ENCODE measurements around the gene MRTFA.
"Not testable (repeated sequence)": the region's sequence is repeated elsewhere in the genome, so short reads cannot be mapped to it uniquely, and the experiment has no call there.

The MRTFA gene

DNA sequence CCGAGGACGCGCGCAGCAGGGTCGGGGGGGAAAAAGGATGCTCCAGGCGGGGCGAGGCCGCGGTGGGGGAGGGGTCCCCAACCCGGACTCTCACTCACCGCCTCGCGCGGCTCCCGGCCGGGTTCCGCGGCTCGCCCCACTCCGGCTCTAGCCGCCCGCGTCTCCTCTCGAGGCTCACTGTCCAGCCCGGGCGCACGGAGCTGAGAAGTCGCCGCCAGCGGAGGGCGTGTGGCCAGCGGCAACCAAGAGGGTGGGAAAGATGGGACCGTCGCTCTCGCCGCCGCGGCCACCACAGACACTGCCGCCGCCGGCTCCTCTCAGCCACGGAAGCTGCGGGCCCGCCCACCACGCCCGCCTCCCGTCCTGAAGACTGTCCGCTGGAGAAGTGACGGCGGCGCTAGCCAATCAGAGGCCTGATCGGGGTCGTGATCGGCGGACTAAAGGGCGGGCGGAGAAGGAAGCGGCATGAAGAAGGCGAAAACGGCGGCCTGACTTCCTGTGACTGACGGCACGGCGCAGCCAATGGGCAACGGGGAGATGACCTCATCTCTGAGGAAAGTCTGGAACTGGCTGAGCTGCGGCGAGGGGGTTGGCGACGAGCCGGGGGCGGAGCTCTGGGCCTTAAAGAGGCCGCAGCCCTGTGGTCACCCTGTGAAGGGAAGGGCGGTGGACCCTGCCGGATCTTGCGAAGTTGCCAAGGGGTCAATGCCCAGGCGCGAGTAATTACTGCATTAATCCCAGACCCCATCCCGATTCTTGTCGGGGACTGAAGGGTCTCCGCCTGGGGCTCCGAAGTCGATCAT, at the start of gene MRTFA:
MRTFA (minus strand) TSS at position 340 of the 803 bp plus-strand sequence.
- peak; percentile 97 for DNase-seq

DNA sequence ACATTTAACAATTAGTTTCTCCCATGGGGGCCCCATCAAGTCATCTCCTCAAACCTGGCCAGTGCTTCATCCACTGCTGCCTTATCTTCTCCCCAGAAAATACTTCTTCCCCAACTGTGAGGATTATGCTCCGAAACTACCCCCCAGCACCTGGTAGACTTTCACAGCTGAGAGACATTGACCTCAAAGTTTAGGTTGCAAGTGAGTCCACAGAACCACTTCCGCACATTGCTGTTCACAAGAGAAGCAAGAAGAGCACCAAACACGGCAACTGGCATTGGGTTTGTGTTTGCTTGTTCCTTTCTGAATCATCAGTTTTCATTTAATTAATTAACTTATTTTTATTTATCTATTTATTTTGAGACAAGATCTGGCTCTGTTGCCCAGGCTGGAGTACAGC, 48.9 kb upstream of the MRTFA start:
- DNase-seq: no peak

DNA sequence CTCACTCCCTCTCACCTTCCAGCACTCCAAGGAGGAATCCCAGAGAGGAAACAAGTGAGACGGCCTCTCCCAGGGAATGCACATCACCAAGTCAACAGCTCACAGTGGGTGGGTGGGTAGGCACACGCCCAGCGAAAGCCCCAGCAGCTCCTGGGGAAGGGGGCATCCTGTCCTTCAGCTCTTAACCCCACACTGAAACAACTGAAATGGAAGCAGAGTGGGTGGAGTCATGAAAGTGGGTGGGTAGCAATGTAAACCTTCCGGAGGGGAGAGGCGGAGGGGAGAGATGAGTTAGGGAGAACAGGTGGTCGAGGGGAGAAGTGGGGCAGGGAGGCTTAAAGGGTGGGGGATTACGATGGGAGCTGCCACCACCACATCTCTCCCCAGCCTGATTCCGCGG, 48.2 kb upstream of the MRTFA start:
- DNase-seq: no peak

DNA sequence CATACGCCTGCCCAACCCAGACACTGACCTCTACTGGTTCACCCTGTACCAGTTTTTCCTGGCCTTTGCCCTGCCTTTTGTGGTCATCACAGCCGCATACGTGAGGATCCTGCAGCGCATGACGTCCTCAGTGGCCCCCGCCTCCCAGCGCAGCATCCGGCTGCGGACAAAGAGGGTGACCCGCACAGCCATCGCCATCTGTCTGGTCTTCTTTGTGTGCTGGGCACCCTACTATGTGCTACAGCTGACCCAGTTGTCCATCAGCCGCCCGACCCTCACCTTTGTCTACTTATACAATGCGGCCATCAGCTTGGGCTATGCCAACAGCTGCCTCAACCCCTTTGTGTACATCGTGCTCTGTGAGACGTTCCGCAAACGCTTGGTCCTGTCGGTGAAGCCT, 44.9 kb upstream of the MRTFA start:
- no peak for DNase-seq

DNA sequence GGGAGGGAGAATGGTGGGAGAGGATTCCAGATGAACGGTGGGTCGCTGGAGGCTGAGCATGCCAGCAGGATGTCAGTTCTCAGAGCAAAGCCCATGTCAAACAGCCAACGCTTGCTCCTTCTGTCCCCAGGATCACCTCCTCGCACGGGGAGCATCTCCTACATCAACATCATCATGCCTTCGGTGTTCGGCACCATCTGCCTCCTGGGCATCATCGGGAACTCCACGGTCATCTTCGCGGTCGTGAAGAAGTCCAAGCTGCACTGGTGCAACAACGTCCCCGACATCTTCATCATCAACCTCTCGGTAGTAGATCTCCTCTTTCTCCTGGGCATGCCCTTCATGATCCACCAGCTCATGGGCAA, 44.3 kb upstream of the MRTFA start:
- no peak for DNase-seq

DNA sequence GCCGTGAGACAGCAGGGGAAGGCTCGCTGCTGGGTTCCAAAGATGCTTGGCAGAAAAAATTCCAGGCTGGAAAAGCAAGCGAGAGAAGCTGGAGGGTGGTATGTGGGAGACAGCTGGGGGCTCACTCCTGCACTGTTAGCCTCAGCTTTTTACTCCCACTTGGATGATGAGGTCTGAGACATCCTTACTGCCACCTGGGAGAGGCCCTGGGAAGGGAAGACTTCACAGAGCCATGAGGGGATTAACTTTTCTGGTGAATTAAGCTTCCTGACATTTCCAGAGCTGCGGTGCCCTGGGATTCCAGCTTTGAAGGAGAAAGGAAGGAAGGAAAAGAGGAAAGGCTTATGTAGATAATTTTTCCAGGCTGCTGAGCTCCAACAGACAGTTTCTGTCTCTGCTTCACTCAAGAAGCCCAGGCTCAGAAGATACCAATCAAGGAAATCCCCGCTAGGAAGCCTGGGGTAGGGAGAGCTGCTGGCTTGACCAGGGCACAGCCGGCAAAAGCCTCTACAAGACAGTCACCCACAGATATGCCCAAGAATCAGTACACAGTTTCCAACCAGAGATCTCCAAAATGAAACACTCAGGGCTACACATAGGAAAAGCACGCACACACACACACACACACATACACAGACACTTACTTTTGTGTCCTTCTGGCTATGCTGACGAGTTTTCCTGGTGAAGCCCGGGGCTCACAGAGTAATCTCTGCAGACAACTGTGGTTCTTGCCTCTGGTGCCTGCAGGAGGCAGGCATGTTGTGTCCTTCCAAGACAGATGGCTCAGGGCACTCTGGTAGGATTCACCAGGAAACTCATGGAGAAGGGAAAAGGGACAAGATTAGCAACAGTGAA, 43.7 kb upstream of the MRTFA start:
- no peak for DNase-seq

DNA sequence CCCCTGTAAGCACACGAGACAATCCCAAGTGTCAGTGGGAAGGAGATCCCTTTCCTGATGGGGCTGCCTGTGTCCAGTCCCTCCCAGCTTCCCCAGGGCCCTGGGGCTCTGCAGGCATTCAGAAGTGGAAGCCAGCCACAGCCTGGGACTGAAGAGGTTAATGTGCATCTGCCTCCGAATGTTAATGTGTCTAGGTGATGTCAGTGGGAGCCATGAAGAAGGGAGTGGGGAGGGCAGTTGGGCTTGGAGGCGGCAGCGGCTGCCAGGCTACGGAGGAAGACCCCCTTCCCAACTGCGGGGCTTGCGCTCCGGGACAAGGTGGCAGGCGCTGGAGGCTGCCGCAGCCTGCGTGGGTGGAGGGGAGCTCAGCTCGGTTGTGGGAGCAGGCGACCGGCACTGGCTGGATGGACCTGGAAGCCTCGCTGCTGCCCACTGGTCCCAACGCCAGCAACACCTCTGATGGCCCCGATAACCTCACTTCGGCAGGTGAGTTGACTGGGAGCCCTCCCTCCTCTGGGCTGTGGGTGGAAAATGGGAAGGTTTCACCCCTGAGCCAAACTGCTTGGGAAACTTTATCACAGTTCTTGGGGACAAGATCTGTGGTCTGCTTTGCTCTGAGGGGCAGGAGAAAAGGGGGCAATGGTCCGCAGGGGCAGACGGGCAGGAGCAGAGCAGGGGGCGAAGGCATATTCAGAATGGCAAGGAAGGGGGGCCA, 42.9 kb upstream of the MRTFA start, which contains the start of gene MCHR1:
MCHR1 (plus strand) TSS at position 236 of the 715 bp plus-strand sequence; CDS start at position 405, 169 bp downstream.
- DNase-seq: no peak

DNA sequence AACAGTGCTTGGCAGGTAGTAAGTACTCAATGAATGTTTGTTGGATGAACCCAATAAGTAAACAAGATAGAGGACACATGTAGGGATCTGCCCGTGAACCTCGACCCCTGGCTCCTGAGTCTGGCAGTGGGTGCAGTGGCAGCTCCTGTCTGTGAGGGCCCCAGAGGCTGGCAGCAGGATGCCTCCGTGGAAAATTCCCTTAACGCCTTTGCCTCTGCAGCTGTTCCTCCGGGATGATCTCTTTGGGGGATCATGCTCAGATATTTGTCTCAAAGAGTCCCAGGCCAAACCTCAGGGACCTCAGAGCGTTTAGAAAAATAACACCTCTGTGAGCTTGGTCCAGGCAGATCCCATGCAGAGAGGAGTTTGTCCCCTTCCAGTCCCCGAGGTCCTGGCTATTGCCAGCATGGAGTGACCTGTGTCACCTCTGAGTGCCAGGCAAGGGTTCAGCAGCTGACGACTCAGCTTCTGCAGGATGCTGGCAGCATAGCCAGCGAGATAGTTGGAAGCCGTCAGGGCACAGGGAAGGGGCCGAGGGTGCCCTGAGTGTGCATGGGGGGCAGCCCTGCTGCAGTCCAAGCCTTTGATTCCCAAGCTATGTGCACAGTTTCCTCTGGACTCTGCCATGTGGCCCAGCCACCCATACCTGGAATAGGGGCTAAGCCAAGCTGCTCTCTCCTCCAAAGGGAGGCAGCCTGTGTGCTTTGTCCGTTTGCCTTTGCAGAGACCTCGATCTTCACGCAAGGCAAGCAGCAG, 42.2 kb upstream of the MRTFA start:
- DNase-seq: no peak

DNA sequence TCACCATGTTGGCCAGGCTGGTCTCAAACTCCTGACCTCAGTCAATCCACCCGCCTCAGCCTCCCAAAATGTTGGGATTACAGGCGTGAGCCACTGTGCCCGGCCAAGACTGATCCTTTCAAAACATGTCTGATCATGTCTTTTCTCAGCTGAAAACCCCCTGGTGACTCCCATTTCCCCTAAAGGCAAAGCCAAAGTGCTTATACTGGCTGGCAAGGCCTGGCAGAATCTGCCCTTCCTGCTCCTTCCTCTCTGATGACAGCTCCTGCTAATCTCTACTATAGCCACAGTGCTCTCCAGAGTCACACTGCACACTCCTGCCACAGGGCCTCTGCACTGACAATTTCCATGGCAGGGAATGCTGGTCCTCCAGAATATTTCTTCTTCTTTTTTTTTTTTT, 40.1 kb upstream of the MRTFA start:
- DNase-seq: no peak

DNA sequence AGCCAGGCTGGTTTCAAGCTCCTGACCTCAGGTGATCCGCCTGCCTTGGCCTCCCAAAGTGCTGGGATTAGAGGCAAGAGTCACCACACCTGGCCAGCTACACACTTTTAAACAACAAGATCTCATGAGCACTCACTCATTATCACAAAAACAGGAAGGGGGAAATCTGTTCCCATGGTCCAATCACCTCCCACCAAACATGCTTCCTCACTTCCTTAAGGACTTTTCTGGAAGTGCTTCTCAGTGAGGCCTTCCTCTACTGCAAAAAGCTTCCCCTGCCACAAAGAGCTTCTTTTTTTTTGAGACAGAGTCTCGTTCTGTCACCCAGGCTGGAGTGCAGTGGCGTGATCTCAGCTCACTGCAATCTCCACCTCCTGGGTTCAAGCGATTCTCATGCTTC, 39.6 kb upstream of the MRTFA start:
- DNase-seq: not testable (repeated sequence)

DNA sequence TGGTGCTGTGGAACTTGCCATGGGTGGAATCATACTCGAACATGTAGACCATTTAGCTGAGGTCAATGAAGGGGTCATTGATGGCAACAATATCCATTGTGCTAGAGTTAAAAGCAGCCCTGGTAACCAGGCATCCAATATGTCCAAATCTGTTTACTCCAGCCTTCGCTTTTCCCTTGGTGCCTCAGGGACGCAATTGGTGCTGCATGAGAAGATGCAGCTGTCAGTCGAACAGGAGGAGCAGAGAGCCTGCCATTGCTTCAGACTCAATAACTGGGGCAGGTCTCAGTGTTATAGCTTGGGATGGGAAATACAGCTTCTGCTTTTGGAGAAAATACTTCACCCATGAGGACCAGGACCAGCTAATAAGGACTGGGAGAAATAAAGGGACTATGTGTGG, 37.8 kb upstream of the MRTFA start:
- no peak for DNase-seq

DNA sequence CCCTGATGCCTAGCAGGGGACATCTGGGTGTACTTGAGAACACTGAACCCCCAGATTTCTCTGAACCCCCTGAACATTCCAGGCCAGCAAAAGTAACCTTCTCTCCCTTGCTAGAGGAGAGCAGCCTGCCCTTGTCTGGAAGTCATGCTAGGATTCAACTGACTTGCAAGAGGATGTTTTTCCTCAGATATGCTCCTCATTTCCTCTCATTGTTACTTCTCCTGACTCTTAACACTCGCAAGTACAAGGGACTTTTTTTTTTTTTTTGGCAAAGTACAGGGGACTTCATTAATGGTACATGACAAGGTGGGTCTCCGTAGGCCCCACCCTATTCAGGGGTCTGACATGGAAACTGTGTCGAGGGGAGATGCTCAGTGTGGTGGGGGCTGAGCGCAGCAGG, 36.5 kb upstream of the MRTFA start:
- DNase-seq: no peak

DNA sequence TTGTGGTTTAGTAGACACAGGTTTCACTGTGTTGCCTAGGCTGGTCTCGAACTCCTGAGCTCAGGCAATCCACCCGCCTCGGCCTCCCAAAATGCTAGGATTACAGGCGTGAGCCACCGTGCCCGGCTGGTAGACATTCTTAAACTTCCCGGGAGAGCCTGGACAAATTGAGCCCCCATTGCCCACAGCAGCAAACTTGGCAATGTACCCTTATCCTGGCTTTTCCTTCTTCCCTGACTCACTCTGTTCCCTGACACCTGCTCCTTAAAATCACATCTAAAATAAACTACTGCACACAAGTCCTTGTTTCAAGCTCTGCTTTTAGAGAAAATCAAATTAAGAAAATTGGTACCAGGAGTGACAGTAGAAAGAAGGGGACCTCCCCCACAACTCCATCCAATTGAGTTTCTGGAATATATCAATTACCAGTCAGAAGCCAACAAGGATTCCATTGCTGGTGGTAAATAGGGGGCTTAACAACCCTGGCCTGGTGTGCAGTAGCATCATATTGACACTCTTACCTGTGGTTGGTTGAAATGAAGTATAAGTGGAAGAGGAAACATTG, 35.4 kb upstream of the MRTFA start:
- no peak for DNase-seq

DNA sequence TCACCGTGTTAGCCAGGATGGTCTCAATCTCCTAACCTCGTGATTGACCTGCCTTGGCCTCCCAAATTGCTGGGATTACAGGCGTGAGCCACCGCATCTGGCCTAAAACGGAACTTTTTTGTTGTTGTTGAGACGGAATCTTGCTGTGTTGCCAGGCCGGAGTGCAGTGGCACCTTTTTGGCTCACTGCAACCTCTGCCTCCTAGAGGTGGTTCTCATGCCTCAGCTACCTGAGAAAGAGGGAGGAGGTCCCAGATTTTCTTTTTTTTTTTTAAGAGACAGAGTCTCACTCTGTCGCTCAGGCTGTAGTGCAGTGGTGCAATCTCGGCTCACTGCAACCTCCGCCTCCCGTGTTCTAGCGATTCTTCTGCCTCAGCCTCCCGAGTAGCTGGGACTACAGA, 34.9 kb upstream of the MRTFA start:
- DNase-seq: no peak

DNA sequence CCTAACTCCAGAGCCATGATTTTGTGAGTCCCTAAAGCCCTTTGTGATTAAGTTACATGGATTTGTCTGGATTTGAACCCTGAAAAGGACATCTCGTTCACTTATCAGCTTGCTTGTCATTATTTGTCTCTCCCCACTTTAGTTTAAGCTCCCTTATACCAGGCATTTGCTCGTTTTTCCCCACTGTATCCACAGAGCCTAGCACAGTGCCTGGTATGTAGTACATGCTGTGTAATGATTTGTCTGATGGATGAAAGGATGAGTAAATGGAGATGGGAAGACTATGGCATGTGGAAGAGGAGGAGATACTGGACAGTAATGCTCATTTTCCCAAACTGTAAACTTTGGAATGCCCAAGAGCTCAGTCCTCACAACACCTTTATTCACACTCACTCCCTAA, 33.5 kb upstream of the MRTFA start:
- no peak for DNase-seq

DNA sequence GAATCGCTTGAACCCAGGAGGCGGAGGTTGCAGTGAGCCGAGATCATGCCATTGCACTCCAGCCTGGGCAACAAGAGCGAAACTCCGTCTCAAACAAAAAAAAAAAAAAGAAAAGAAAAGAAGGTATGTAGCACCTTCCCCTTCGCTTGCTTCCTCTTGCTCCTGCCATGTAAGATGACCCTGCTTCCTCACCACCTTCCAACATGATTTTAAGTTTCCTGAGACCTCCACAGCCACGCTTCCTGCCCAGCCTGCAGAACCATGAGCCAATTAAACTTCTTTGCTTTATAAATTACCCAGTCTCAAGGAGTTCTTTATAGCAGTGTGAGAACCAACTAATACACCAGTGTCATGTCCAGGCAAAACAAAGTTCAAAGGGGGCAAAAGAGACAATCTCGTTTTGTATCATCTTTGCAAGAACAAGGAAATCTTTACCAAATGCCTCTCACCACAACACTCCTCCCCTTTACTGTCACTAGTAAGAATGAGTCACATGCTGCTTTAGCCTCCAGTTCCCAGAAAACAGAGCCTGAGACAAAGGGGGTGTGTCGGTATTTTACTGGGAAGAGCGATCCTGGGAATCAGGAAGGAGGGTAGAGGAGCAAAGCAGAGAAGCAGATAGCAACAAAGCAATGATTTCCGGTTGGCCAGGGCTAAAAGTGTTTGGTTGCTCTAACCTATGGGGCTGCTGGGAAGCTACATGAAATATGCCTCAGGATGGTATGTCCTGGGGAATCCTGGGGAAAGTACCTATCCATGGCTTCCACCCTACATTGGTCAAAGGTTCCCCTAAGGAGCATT, 32.3 kb upstream of the MRTFA start:
- no peak for DNase-seq

DNA sequence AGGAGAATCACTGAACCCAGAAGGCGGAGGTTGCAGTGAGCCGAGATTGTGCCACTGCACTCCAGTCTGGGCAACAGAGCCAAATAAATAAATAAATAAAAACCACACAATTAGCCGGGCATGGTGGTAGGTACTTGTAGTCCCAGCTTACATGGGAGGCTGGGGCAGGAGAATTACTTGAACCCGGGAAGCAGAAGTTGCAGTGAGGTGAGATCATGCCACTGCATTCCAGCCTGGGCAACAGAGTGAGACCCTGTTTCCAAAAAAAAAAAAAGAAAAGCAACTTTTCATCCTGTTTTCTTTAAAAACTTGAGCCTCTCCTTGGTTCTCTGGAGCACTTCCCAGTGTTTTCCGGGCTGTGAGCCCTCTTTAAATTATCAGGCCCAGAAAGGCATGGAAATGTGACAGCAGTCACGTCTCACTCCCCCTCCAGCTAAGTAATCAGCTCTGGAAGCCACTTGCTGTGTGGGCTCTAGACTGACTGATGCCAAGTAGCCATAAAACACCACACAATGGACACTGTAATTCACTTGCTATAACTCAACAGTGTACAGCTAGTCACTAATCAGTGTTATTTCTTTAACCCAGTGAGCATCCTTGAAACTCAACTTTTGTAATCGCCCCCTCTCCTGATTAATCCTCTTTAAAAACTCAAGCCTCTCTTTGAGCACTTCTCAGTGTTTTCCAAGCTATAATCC, 29.8 kb upstream of the MRTFA start:
- no peak for DNase-seq

DNA sequence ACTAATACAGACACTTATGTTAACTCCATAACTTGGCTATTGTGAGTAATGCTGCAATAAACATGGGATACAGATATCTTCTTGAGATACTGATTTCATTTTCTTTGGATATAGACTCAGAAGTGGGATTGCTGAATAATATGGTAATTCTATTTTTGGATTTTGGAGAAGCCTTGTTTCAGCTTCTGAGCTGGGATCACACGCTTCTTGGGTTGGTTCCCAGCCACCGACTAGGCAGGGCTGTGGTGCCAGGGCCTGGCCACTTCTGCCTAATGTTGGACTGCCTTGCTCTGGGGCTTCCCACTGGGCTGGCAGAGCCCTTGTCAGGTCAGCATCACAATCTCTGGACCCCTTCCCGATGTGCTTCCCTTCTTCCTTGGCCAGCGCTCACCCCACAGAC, 28.8 kb upstream of the MRTFA start:
- no peak for DNase-seq

DNA sequence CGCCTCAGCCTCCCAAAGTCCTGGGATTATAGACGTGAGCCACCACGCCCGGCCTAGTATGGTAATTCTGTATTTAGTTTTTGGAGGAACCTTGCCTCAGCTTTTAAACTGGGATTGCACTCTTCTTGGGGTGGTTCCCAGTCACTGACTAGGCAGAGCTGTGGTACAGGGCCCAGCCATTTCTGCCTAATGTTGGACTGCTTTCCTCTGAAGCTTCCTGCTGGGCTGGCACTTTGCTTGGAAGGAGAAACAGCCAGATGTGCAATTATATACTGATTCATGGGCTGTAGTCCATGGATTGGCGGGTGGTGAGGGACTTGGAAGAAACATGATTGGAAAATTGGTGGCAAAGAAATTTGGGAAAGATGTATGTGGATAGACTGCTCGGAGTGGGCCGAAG, 25.2 kb upstream of the MRTFA start:
- no peak for DNase-seq

DNA sequence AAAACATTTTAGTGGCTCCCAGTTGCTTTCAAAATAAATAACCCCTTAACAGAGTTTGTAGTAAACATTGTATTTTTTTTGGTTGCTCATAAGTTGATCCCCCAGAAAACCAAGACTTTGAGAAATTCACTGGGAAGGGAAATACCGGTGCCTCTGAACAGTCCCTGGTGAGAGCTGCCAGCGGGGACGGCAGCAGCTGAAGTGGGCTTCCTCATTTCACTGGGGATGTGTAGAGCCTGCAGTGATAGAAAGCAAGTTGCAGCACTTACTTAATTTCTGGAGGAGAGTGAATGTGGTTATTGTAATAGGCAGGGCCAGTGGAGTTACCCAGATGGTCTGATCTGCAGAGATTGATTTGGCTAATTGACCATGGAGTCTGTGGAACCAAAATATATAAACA, 24.2 kb upstream of the MRTFA start:
- DNase-seq: no peak

DNA sequence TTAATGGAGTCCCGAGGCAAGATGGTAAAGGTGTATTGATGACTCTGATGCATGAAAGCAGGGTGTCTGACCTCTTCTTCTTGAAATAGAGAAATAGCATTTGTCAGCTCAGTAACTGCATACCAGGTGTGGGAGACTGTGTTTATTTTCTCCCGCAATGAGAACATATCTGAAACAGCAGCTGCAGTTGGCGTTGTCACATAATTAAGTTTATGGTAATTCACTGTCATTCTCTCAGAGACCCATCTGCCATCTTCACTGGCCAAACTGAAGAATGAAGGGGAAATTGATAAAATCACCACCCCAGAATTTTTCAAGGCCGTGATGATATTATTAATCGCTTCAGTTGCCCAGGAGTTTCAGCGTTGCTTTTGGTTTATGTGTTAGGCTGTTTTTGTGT, 22.6 kb upstream of the MRTFA start:
- no peak for DNase-seq

Measured in NCI-H1105 (cell line).